Stimulated activated naive CD8-positive, alpha-beta T cell treated with anti-CD3 and anti-CD28 coated beads, Interleukin-15, Interleukin-2, amounts not matched to agents 100 ng/mL and 50 ng/mL, for 24 hours (primary cell): ENCODE data around the gene CYP4A22.
"Not testable (repeated sequence)": the region's sequence is repeated elsewhere in the genome, so short reads cannot be mapped to it uniquely, and the experiment has no call there.

Experiments used
- H3K27ac Mint-ChIP-seq: one replicate; pipeline ENCODE4 v1.8.0; 2021; ENCODE audit warnings: mild to moderate bottlenecking, mixed read lengths
- H3K27me3 Mint-ChIP-seq: one replicate; pipeline ENCODE4 v1.8.0; 2021; ENCODE audit warnings: mixed read lengths
- H3K36me3 Mint-ChIP-seq: one replicate; pipeline ENCODE4 v1.8.0; 2021; ENCODE audit warnings: low read depth, mixed read lengths
- H3K4me1 Mint-ChIP-seq: one replicate; pipeline ENCODE4 v1.8.0; 2021; ENCODE audit warnings: low read depth, mixed read lengths
- H3K4me3 Mint-ChIP-seq: one replicate; pipeline ENCODE4 v1.8.0; 2021; ENCODE audit warnings: mild to moderate bottlenecking, mixed read lengths
- H3K9me3 Mint-ChIP-seq: one replicate; pipeline ENCODE4 v1.8.0; 2021; ENCODE audit warnings: mixed read lengths

Gene CYP4A22

DNA sequence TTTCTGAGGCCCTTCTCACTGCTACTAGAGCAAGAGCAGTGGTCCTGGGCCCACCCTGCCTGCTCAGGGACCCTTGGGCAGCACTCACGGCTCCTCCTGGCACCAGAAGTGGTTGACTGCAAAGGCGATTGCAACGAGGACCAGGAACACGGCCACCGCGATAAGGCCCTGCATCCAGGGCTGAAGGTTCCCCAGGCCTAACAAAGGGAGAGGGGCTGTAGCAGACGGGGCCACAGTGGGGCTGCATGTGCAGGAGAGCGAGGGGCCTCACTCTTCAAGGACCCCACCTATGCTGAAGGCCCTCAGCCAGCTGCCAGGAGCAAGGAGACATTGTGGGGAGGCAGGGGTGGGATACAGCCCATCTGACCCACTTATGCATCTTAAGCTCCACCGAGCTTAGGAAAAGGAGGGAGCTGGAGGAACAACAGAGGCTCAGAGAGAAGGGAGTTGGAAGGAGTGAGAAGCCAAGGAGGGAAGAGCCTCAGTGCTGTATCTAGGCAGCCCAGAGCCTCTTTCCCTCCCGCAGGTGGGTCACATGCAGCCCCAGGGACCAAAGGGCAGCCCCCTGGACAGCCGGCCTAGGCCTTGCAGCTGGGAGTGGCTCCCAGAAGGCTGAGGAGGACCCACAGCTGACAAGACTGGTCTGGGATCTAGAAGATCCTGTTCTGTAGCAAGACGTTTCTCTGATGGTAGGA is 50.1 kb downstream of the CYP4A22 start:
- Mint-ChIP-seq H3K36me3 (no peaks in the 10 kb centered on the region), H3K27me3 (peaks cover 9% of the 10 kb centered on the region), H3K4me1 (no peaks in the 10 kb centered on the region), H3K27ac (no peak overlapping the region), H3K4me3 (no peak overlapping the region), H3K9me3 (no peaks in the 10 kb centered on the region)

DNA sequence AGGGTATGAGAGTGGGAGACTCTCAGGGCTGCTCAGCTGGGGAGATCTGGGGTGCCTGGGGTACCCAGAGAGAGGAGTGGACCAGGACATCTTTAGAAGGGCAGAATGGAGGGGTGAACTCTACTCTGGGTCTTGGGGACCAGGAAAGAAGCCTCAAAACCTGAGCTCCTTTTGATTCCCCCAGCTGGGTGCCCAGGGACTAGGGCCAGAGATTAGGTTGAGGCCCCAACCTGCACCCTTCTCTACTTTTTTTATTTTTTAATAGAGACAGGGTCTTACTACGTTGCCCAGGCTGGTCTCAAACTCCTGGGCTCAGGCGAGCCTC is 50.6 kb downstream of the CYP4A22 start:
- H3K27me3 Mint-ChIP-seq, result peaks cover 5% of the 10 kb centered on the region
- no peak overlapping the region for H3K27ac Mint-ChIP-seq

DNA sequence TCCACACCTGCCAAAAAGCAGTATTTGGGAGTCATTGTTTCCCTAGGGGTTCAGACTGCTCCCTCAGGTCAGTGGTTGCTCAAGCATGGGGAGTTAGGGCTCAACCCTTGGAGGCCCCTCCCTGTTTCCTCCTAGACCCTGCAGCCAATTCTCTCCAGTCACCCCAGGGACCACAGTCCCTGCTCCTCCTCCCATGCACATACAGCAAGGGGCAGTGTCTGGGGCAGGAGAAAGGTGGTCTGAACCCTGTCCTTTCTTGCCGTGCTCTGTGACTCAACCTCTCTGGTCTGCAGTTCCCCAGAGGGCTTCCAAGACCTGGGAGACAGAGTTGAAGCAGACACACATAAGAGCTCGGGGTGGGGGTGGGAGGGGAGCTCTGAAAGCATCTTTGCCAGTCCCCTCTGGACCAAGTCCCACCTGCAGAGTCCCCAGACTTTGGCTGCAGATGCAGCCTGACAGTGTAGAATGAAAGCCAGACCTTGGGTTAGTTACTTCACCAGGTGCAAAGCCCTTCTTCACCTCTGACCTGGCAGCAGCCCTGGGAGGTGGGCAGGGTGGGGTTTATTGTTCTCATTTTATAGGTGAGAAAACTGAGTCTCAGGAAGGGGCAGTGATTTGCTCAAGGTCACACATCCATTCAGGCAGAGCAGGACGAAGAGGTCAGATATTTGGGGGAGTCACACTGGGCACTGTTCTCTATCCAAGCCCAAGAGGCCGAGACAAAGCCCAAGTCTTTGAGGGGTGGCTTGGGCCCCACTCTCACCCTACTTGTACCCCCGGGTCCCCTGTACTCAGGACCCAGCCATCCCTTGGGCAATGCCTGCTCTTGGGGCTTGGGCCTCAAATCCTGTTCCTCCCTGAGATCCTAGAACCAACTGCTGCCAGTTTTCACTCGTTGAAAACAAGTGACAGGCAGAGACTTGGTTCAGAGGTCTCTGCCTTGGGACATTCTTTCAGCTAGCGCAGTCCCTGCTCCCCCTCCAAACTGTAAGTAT is 51.8 kb downstream of the CYP4A22 start:
- Mint-ChIP-seq H3K4me3 (no peak overlapping the region), H3K27me3 (peaks cover 9% of the 10 kb centered on the region), H3K36me3 (no peaks in the 10 kb centered on the region), H3K27ac (no peak overlapping the region), H3K9me3 (no peaks in the 10 kb centered on the region), H3K4me1 (no peaks in the 10 kb centered on the region)

More for the DNA sequence above, 50.6 kb downstream of the CYP4A22 start:
- Mint-ChIP-seq H3K36me3 (no peaks in the 10 kb centered on the region), H3K4me3 (no peak overlapping the region), H3K4me1 (no peaks in the 10 kb centered on the region), H3K9me3 (no peaks in the 10 kb centered on the region)

DNA sequence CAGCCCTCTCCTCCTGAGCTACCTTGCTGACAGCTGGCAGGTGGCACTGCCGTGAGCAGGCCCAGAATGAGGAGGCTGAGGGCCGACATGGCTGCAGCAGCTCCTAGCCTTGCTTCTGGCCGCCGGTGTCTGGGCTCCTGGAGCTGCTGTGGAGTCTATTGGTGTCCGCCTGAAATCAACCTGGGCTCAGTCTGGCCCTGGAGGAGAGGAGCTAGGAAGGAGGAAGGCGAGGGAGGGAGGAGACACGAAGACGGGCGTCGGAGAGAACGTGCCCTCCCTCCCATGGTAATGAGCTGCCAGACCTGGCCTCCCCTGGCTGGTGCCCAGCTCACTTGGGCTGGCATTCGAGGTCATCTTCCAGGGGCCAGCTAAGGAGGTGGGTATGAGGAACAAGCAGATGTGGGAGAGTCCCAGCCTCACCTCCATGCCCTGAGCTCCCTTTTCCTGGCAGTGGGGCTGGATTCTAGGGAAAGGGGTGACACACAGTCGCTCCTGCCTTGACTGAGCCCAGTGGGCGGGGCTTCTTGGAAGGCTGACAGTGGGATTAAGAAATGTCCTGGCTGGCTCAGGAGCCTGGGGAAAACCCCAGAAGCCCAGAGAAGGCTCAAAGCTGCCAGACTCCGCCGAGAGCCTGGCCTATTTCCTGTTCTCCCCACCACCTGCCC is 52.7 kb downstream of the CYP4A22 start, which contains the start of gene PDZK1IP1:
TSS of gene PDZK1IP1 (minus strand) at position 193 of the 665 bp plus-strand sequence. CDS start at position 89, 104 bp downstream.
- Mint-ChIP-seq H3K4me1 (no peaks in the 10 kb centered on the region), H3K27ac (no peak within 1 kb of the TSS), H3K36me3 (no peaks in the 10 kb centered on the region), H3K27me3 (peaks cover 10% of the 10 kb centered on the region), H3K4me3 (no peak within 1 kb of the TSS), H3K9me3 (no peaks in the 10 kb centered on the region)

DNA sequence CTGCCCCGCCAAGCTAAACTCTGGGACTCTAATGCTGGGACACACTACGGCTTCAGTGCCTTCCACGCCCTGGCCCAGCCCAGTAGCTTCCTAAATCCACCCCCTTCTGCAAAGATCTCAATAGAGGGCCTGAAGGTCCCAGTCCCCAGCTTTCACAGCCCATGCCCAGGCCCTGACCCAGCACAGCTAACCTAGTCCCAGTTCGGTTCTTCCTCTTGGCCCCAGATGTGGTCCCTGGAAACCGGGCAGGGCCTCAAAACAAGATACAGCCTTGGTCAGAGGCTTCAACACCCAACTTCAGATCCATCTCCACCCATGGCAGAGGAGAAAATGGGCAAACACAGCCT is 53.2 kb downstream of the CYP4A22 start:
- H3K4me1 Mint-ChIP-seq, result no peaks in the 10 kb centered on the region
- H3K9me3 Mint-ChIP-seq, result no peaks in the 10 kb centered on the region
- no peaks in the 10 kb centered on the region for H3K36me3 Mint-ChIP-seq
- H3K27ac Mint-ChIP-seq, result no peak overlapping the region
- peaks cover 8% of the 10 kb centered on the region for H3K27me3 Mint-ChIP-seq
- H3K4me3 Mint-ChIP-seq, result no peak overlapping the region

DNA sequence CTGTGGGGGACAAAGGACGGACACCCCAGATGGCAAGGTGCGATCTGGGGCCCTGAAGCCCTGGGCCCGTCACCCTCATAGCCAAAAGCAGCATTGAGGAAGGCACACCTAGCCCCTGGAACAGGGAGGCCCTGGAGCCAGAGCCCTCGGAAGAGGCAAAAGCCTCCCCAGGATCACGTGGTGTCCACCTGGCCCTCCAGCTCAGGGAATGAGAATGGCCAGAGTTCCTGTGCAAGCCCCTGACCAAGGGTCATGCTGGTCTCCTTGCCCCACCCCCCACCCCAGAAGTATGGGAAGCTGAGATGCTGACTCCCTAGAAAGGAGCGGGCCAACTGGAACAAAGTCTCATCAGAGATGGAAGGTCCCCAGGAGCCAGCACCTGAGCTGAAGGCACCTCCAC is 53.6 kb downstream of the CYP4A22 start:
- H3K36me3 Mint-ChIP-seq, result no peaks in the 10 kb centered on the region
- H3K4me1 Mint-ChIP-seq, result no peaks in the 10 kb centered on the region
- no peak overlapping the region for H3K4me3 Mint-ChIP-seq
- H3K27ac Mint-ChIP-seq, result no peak overlapping the region
- H3K27me3 Mint-ChIP-seq, result peaks cover 5% of the 10 kb centered on the region
- no peaks in the 10 kb centered on the region for H3K9me3 Mint-ChIP-seq

DNA sequence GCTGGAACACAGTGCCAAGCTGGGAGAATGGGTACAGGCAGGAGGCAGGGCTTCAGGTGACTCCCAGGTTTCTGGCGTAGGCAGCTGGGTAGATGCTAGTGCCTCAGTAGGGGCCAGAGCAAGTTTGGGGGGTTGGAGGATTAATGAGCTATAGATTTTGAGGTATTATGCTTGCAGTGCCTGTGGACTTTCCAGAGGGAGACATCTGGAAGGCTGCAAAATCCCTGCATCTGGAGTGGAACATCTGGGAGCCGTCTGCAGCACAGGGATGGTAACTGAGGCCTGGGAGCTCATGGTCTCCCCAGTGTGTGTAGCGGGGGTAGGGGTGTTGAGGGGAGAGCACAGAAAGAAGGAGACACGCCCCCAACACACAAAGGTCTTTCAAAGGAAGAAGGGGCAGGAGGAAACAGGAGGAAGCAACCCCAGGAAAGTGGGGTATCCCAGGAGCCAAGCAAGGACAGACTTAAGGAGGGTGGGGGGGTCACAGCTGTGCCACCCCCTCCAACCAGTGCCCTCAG is 54.8 kb downstream of the CYP4A22 start:
- no peaks in the 10 kb centered on the region for H3K4me1 Mint-ChIP-seq
- H3K4me3 Mint-ChIP-seq, result no peak overlapping the region
- peaks cover 5% of the 10 kb centered on the region for H3K27me3 Mint-ChIP-seq
- H3K27ac Mint-ChIP-seq, result no peak overlapping the region
- no peaks in the 10 kb centered on the region for H3K36me3 Mint-ChIP-seq
- no peaks in the 10 kb centered on the region for H3K9me3 Mint-ChIP-seq

DNA sequence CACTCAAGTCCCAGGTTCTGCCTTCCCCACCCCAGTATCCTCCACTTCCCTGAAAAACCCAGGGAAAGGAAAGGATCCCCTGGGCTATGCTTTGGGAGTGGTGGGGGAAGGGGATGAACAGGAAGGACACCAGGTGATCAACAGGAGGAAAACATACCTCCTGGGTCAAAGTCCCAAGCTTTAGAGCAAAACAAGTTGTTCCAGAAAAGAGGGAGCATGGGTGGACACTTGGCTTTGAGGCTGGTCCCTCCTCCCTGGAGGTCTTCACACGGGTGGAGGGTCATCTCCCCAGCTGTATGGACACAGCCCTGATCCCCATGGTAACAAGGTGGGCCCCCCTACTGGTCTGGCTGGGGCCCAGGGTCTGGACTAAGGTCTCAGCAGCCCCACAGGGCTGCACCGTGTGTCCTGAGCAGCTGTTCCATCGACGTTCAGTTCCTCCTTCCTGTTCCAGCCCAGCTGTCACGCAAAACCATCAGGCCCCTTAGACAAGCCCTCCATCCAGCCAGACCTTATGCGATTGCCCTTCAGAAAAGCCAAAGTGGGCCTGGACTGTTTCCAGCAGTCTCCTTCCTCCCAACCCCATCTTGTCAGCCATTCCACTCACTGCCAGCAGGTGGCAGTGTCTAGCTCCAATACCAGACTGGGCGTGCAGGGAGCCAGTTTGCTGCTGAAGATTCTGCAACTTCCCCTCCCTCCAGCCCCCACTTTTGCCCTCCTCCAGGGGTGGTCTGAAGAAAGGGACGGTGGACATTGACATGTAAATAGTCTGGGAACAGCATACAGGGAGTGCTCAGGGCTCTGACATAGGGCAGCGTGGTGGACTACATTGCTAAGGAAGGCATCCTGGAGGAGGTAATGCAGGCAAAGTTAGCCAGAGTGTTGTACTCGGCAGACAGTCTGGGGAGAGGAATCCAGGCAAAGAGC is 55.5 kb downstream of the CYP4A22 start:
- Mint-ChIP-seq H3K27me3 (peaks cover 7% of the 10 kb centered on the region), H3K27ac (no peak overlapping the region), H3K4me1 (no peaks in the 10 kb centered on the region), H3K9me3 (no peaks in the 10 kb centered on the region), H3K36me3 (no peaks in the 10 kb centered on the region), H3K4me3 (no peak overlapping the region)

DNA sequence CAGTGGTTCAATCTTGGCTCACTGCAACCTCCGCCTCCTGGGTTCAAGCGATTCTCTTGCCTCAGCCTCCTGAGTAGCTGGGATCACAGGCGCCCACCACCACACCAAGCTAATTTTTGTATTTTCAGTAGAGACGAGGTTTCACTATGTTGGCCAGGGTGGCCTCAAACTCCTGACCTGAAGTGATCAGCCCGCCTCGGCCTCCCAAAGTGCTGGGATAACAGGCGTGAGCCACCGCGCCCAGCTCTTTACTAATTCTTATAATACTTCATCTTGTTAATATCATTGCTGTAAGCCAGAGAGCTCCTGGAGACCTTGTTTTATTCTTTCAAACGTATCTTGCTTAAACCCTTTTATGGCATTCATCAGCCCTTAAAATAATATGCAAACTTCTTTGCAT is 56.3 kb downstream of the CYP4A22 start:
- H3K4me3 Mint-ChIP-seq, H3K36me3 Mint-ChIP-seq, H3K9me3 Mint-ChIP-seq, H3K4me1 Mint-ChIP-seq, H3K27ac Mint-ChIP-seq: not testable (repeated sequence)
- peaks cover 15% of the 10 kb centered on the region for H3K27me3 Mint-ChIP-seq

DNA sequence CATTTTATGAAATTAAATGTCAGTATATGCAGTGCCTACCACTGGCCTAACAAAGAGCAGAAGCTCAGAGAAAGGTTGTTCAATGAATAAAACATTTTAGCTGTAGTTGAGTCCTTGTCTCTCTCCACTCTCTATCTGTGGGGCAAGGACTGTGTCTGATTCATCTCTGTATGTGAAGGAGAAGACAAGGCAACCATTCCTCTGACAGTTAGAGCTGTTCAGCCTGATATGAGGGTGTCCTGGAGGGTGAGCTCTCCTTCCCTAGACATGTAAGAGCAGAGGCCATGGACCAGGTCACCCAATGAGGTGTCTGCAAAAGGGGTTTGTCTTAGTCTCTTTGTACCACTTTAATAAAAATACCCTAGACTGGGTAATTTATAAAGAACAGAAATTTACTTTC is 57.1 kb downstream of the CYP4A22 start:
- H3K27me3 Mint-ChIP-seq, result peaks cover 23% of the 10 kb centered on the region
- H3K9me3 Mint-ChIP-seq, result no peaks in the 10 kb centered on the region
- H3K36me3 Mint-ChIP-seq, result no peaks in the 10 kb centered on the region
- H3K4me1 Mint-ChIP-seq, result no peaks in the 10 kb centered on the region
- no peak overlapping the region for H3K27ac Mint-ChIP-seq
- no peak overlapping the region for H3K4me3 Mint-ChIP-seq

DNA sequence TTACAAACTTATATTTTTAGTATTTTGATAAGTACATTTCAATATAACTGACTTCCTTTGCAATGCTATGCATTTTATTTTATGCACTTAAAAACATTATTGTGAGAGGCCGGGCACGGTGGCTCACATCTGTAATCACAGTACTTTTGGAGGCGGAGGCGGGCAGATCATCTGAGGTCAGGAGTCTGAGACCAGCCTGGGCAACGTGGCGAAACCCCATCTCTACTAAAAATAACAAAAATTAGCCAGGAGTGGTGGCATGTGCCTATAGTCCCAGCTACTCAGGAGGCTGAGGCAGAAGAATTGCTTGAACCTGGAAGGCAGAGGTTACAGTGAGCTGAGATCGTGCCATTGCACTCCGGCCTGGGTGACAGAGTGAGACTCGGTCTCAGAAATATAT is 58.7 kb downstream of the CYP4A22 start:
- H3K27me3 Mint-ChIP-seq, result peaks cover 31% of the 10 kb centered on the region
- H3K9me3 Mint-ChIP-seq, H3K27ac Mint-ChIP-seq, H3K36me3 Mint-ChIP-seq, H3K4me1 Mint-ChIP-seq, H3K4me3 Mint-ChIP-seq: not testable (repeated sequence)

DNA sequence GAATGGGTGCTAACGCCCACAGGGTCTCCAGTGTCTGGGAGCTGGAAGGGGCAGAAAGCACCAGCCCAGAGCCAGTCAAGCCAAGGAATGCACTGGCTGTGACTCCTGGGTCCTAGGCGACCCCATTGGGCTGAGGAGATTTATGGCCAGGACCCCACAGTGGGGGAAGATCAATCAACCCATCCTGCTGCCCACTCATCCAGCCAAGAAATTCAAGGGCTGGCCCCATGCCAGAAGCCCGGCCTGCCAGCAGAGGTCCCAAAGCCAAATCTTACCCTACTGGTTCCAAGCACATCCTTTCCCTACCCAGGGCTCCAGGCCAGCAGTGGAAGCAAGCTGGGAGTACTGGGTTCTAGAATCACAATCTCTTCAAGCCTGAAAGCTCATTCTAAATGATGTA is 59.4 kb downstream of the CYP4A22 start:
- no peak overlapping the region for H3K4me3 Mint-ChIP-seq
- peaks cover 36% of the 10 kb centered on the region for H3K27me3 Mint-ChIP-seq
- no peak overlapping the region for H3K27ac Mint-ChIP-seq
- H3K9me3 Mint-ChIP-seq, result no peaks in the 10 kb centered on the region
- H3K4me1 Mint-ChIP-seq, result no peaks in the 10 kb centered on the region
- no peaks in the 10 kb centered on the region for H3K36me3 Mint-ChIP-seq

DNA sequence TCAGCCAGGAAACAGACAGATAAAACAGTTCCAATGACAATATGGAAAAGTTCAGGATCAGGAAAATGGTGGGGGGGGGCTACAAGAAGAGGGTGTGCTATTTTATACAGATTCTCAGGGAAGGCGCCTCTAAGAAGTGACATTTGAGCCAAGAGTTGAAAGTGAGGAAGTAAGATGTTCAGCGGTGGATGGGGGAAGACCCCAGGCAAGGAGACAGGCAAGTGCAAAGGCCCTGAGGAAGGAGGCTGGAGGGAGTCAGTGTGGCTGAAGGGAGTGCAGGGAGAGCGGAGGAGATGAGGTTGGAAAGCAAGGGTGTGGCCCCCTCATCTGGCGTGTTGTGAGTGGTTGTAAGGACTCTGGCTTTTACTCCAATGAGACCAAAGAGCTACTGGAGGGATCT is 61.0 kb downstream of the CYP4A22 start:
- H3K4me3 Mint-ChIP-seq, result no peak overlapping the region
- no peak overlapping the region for H3K27ac Mint-ChIP-seq
- no peaks in the 10 kb centered on the region for H3K9me3 Mint-ChIP-seq
- peaks cover 40% of the 10 kb centered on the region for H3K27me3 Mint-ChIP-seq
- no peaks in the 10 kb centered on the region for H3K36me3 Mint-ChIP-seq
- no peaks in the 10 kb centered on the region for H3K4me1 Mint-ChIP-seq
